ENCODE data around the gene FTCDNL1. TPM values are rescaled to one million over a fixed set of nuclear protein-coding genes. Genes with fewer than 3 reads are reported as not detected.

FTCDNL1 gene
- total RNA-seq, 1 donor from 2014 or later: 1.2 TPM

GRCh38 chr2:199740111-199740428 is 110.9 kb downstream of the FTCDNL1 start:
- no peaks in the 10 kb centered on the region for H3K9me3 Mint-ChIP-seq (ENCODE audit: low read depth)
- no peak overlapping the region for H3K27ac Mint-ChIP-seq
- DNase-seq (ENCODE audit: low spot score, unreplicated experiment): no peak
- H3K36me3 Mint-ChIP-seq (ENCODE audit: insufficient read depth): no peaks in the 10 kb centered on the region
- peaks cover 2% of the 10 kb centered on the region for H3K4me1 Mint-ChIP-seq (ENCODE audit: low read depth)
- no peak overlapping the region for H3K4me3 Mint-ChIP-seq (ENCODE audit: low read depth)
- H3K27me3 Mint-ChIP-seq: peaks cover 50% of the 10 kb centered on the region
- TF ChIP-seq CTCF (IDR thresholded peaks at IDR 0.05; ENCODE audit: unreplicated experiment): peak; percentile 5

- no peak overlapping the region for H3K27ac Mint-ChIP-seq
- no peaks in the 10 kb centered on the region for H3K9me3 Mint-ChIP-seq (ENCODE audit: low read depth)
- TF ChIP-seq CTCF (IDR thresholded peaks at IDR 0.05; ENCODE audit: unreplicated experiment): peak; percentile 97
- H3K4me3 Mint-ChIP-seq (ENCODE audit: low read depth): no peak overlapping the region
- DNase-seq (ENCODE audit: low spot score, unreplicated experiment): peak; percentile 68
- H3K27me3 Mint-ChIP-seq: peaks cover 50% of the 10 kb centered on the region
- peaks cover 2% of the 10 kb centered on the region for H3K4me1 Mint-ChIP-seq (ENCODE audit: low read depth)
- no peaks in the 10 kb centered on the region for H3K36me3 Mint-ChIP-seq (ENCODE audit: insufficient read depth)
Measured at GRCh38 chr2:199739413-199740110, 111.4 kb downstream of the FTCDNL1 start.

GRCh38 chr2:199738727-199739412 is 112.1 kb downstream of the FTCDNL1 start:
- H3K36me3 Mint-ChIP-seq (ENCODE audit: insufficient read depth): no peaks in the 10 kb centered on the region
- DNase-seq (ENCODE audit: low spot score, unreplicated experiment): no peak
- TF ChIP-seq CTCF (IDR thresholded peaks at IDR 0.05; ENCODE audit: unreplicated experiment): no peak
- H3K4me1 Mint-ChIP-seq (ENCODE audit: low read depth): peaks cover 2% of the 10 kb centered on the region
- H3K9me3 Mint-ChIP-seq (ENCODE audit: low read depth): no peaks in the 10 kb centered on the region
- no peak overlapping the region for H3K27ac Mint-ChIP-seq
- no peak overlapping the region for H3K4me3 Mint-ChIP-seq (ENCODE audit: low read depth)
- H3K27me3 Mint-ChIP-seq: peaks cover 50% of the 10 kb centered on the region

- no peak overlapping the region for H3K4me3 Mint-ChIP-seq (ENCODE audit: low read depth)
- peaks cover 29% of the 10 kb centered on the region for H3K27me3 Mint-ChIP-seq
- peaks cover 8% of the 10 kb centered on the region for H3K9me3 Mint-ChIP-seq (ENCODE audit: low read depth)
- H3K27ac Mint-ChIP-seq: no peak overlapping the region
- TF ChIP-seq CTCF (IDR thresholded peaks at IDR 0.05; ENCODE audit: unreplicated experiment): no peak
- H3K36me3 Mint-ChIP-seq (ENCODE audit: insufficient read depth): no peaks in the 10 kb centered on the region
- H3K4me1 Mint-ChIP-seq (ENCODE audit: low read depth): peaks cover 2% of the 10 kb centered on the region
- DNase-seq (ENCODE audit: low spot score, unreplicated experiment): no peak
Measured at GRCh38 chr2:199734651-199735050, 116.3 kb downstream of the FTCDNL1 start.

GRCh38 chr2:199734011-199734410 is 117.0 kb downstream of the FTCDNL1 start:
- Mint-ChIP-seq H3K4me1 (ENCODE audit: low read depth) (peaks cover 2% of the 10 kb centered on the region), H3K4me3 (ENCODE audit: low read depth) (no peak overlapping the region), H3K36me3 (ENCODE audit: insufficient read depth) (no peaks in the 10 kb centered on the region), H3K27me3 (peaks cover 22% of the 10 kb centered on the region), H3K27ac (no peak overlapping the region), H3K9me3 (ENCODE audit: low read depth) (peaks cover 8% of the 10 kb centered on the region)
- no peak for TF ChIP-seq CTCF (IDR thresholded peaks at IDR 0.05; ENCODE audit: unreplicated experiment)
- no peak for DNase-seq (ENCODE audit: low spot score, unreplicated experiment)
